ENCODE measurements around the gene NKX2-8.

Gene NKX2-8

DNA sequence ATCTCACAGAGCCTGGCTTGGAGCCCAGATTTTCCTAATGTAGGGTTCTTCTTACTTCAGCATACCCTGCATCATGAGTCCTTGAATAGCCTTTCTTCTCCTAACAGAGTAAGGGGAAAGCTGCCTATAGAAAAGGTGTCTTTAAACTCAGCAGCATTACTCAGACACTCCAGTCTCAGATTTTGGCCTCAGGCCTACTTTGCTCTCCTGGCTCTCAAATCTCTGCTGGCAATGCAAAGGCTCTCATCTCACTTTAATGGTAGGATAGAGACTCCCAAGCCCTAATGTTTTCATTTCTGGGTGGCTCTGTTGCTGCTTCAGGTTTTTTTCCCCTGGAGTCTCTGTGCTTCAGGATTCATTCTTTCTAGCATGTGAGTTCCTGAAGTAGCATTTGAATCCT lies 9.1 kb upstream of the NKX2-8 start:
- H3K27me3 ChIP-seq (ENCODE audit: control insufficient read depth, insufficient read depth, low read length) = peaks cover 33% of the 10 kb centered on the region
- no peak overlapping the region for H3K4me3 ChIP-seq (ENCODE audit: low read length)
- H3K4me1 ChIP-seq (ENCODE audit: control insufficient read depth, insufficient read depth, low read length) = no peaks in the 10 kb centered on the region
- H3K9me3 ChIP-seq (ENCODE audit: control insufficient read depth, low read length) = no peaks in the 10 kb centered on the region
- H3K36me3 ChIP-seq (ENCODE audit: control insufficient read depth, insufficient read depth, low read length) = no peaks in the 10 kb centered on the region
- no peak overlapping the region for H3K9ac ChIP-seq (ENCODE audit: low read length)

DNA sequence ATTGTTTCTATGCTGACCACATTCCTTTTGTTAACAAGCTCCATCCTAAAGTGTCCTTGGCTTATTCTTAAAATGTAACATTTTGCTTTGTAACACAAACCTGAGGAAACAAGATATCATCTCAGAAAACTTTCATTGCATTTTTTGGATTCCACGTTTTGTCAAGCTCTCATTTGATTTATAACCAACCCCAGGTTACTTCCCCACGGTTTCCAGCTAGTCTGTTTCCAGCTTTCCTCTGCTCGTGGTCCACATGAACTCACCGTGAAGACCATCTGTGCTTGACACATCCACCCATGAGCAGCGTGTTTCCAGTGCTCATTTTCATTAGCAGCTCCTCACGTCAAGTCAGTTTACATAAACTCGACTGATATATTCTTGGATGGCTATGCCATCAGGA lies 6.4 kb upstream of the NKX2-8 start:
- H3K4me1 ChIP-seq (ENCODE audit: control insufficient read depth, insufficient read depth, low read length) = no peaks in the 10 kb centered on the region
- H3K4me3 ChIP-seq (ENCODE audit: low read length) = no peak overlapping the region
- no peaks in the 10 kb centered on the region for H3K36me3 ChIP-seq (ENCODE audit: control insufficient read depth, insufficient read depth, low read length)
- no peak overlapping the region for H3K9ac ChIP-seq (ENCODE audit: low read length)
- H3K9me3 ChIP-seq (ENCODE audit: control insufficient read depth, low read length) = no peaks in the 10 kb centered on the region
- H3K27me3 ChIP-seq (ENCODE audit: control insufficient read depth, insufficient read depth, low read length) = peaks cover 49% of the 10 kb centered on the region

GRCh38 chr14:36588119-36588518 lies 5.7 kb upstream of the NKX2-8 start:
- Histone ChIP-seq H3K4me1 (ENCODE audit: control insufficient read depth, insufficient read depth, low read length) (no peaks in the 10 kb centered on the region), H3K36me3 (ENCODE audit: control insufficient read depth, insufficient read depth, low read length) (no peaks in the 10 kb centered on the region), H3K4me3 (ENCODE audit: low read length) (no peak overlapping the region), H3K9ac (ENCODE audit: low read length) (no peak overlapping the region), H3K27me3 (ENCODE audit: control insufficient read depth, insufficient read depth, low read length) (peaks cover 51% of the 10 kb centered on the region), H3K9me3 (ENCODE audit: control insufficient read depth, low read length) (no peaks in the 10 kb centered on the region)

DNA sequence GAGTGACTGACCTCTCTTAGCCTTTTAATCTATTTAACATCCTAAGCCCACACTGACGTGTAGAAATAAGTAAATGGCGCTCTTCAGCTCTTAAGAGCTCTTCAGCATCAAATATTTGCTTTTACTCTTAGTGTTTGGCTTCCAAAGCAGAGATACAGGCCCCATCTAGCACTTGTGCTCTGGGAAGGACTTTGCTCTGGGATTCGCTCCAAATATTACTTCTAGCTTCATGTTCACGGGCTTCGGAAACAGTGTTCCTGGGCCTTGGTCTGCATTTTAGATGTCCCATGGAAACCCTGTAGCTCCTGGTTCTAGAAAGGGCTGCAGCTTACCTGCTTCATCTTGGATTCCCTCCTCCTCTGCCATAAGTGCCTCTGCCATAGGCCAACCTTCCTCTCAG lies 2.7 kb upstream of the NKX2-8 start:
- no peaks in the 10 kb centered on the region for H3K9me3 ChIP-seq (ENCODE audit: control insufficient read depth, low read length)

DNA sequence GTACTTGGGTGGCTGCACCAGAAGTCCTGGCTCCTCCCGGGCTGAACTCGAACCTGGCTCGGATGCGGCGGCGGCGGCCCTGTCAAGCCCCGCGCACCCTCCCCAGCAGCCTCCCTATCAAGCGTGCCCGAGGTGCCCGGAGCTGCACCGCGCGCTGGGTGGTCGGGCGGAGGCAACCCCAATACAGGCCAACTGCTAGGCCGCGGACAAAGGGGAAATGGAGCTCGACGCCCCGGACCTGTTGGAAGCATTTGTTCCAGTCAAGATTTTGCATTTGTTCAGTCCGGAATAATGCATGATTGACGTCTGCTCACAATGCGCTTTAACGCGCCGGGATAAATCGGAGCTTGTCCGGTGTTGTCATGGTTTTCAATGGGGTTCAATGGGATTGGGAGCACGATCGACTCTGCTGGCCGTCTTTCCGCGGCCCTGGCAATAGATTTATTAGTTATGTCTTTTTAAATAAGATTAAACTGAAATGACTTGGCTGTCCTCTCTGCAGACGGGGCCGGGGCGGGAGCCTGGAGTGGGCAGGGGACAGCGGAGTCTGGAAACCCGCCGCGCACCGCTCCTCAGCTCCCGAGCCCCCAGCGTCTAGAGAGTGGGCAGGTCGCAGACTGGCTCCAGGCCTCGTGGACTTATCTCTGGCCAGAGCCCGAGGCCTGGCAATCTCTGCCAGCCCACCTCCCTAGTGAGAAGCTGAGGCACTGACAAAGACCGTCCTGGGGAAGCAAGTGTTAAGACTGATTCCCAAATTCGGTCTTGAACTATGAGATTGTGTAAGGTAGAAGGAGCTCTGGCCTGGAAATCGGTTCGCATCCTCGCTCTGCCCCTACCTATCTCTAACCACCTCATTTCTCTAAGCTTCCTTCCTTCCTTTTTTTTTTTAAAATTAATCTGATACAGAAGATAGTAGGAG lies 1.7 kb upstream of the NKX2-8 start:
- H3K4me1 ChIP-seq (ENCODE audit: control insufficient read depth, insufficient read depth, low read length) = peaks cover 4% of the 10 kb centered on the region
- peaks cover 70% of the 10 kb centered on the region for H3K27me3 ChIP-seq (ENCODE audit: control insufficient read depth, insufficient read depth, low read length)
- no peaks in the 10 kb centered on the region for H3K36me3 ChIP-seq (ENCODE audit: control insufficient read depth, insufficient read depth, low read length)
- no peak overlapping the region for H3K4me3 ChIP-seq (ENCODE audit: low read length)
- no peak overlapping the region for H3K9ac ChIP-seq (ENCODE audit: low read length)
- H3K9me3 ChIP-seq (ENCODE audit: control insufficient read depth, low read length) = no peaks in the 10 kb centered on the region

More for the DNA sequence above, 2.7 kb upstream of the NKX2-8 start:
- Histone ChIP-seq H3K27me3 (ENCODE audit: control insufficient read depth, insufficient read depth, low read length) (peaks cover 65% of the 10 kb centered on the region), H3K36me3 (ENCODE audit: control insufficient read depth, insufficient read depth, low read length) (no peaks in the 10 kb centered on the region), H3K4me3 (ENCODE audit: low read length) (no peak overlapping the region), H3K4me1 (ENCODE audit: control insufficient read depth, insufficient read depth, low read length) (peaks cover 4% of the 10 kb centered on the region), H3K9ac (ENCODE audit: low read length) (no peak overlapping the region)

GRCh38 chr14:36583242-36583892 lies 953 bp upstream of the NKX2-8 start:
- Histone ChIP-seq H3K4me1 (ENCODE audit: control insufficient read depth, insufficient read depth, low read length) (peaks cover 4% of the 10 kb centered on the region), H3K36me3 (ENCODE audit: control insufficient read depth, insufficient read depth, low read length) (no peaks in the 10 kb centered on the region), H3K9me3 (ENCODE audit: control insufficient read depth, low read length) (no peaks in the 10 kb centered on the region), H3K9ac (ENCODE audit: low read length) (no peak overlapping the region), H3K27me3 (ENCODE audit: control insufficient read depth, insufficient read depth, low read length) (peaks cover 78% of the 10 kb centered on the region), H3K4me3 (ENCODE audit: low read length) (no peak overlapping the region)

DNA sequence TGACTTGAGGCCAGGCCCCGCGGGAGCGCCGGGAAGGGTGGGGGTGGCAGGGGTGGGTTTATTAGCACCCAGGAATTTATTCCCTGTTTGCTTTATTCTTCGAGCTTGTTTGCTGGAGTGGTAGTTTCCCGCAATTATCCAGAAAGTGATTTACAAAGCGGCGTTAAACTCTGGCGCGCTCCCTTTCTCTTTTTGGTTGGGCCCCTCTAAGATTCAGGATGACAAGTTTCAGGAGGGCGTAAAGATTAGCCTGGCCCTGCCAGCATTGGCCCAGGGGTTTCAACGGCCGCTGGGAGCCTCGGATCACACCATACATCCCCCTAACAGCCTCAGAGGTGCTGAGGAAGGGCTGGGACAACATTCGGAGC lies 444 bp upstream of the NKX2-8 start:
- Histone ChIP-seq H3K9ac (ENCODE audit: low read length) (no peak overlapping the region), H3K4me3 (ENCODE audit: low read length) (no peak overlapping the region), H3K36me3 (ENCODE audit: control insufficient read depth, insufficient read depth, low read length) (no peaks in the 10 kb centered on the region), H3K9me3 (ENCODE audit: control insufficient read depth, low read length) (no peaks in the 10 kb centered on the region), H3K27me3 (ENCODE audit: control insufficient read depth, insufficient read depth, low read length) (peaks cover 82% of the 10 kb centered on the region), H3K4me1 (ENCODE audit: control insufficient read depth, insufficient read depth, low read length) (peaks cover 4% of the 10 kb centered on the region)

DNA sequence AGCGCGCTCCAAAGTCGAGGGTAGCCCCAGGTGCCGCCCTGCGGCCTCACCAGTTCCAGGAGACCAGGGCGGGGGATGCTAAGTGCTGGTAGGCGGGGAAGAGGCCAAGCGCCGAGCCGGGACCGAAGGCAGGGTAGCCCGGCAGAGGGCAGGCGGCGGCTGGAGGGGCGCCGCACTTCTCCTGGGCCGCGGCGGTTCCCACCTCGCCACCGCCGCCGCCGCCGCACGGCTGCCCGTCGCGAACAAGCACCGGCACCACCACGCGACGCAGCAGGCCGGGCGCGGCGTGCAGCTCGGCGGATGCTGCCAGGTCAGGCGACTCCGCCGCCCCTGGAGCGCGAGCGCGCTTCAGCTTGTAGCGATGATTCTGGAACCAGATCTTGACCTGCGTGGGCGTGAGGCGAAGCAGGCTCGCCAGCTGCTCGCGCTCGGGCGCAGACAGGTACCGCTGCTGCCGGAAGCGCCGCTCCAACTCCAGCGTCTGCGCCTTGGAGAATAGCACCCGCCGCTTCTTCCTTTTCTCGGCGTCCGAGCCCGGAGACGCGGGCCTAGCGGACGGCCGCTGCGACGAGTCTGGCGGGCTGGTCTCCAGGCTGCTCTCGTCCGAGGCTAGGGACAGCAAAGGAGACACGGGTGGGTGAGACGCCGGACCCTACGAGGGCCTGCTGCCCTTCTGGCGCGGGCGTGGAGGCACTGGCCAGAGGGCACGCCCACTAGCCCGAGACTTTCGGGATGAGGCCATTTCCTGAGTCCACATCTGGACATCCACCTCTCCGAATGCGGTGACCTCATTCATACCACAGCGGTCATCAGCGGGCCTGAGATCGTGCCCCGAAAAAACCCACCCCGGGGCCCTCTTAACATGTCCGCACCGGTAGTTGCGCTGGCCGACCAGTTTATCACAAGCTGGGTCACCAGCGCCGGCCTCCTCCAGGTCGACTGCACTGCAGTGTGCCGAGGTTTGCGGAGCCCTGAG lies 1.3 kb downstream of the NKX2-8 start:
- Histone ChIP-seq H3K4me1 (ENCODE audit: control insufficient read depth, insufficient read depth, low read length) (peaks cover 4% of the 10 kb centered on the region), H3K4me3 (ENCODE audit: low read length) (no peak overlapping the region), H3K36me3 (ENCODE audit: control insufficient read depth, insufficient read depth, low read length) (no peaks in the 10 kb centered on the region), H3K9ac (ENCODE audit: low read length) (no peak overlapping the region), H3K27me3 (ENCODE audit: control insufficient read depth, insufficient read depth, low read length) (peaks cover 88% of the 10 kb centered on the region), H3K9me3 (ENCODE audit: control insufficient read depth, low read length) (no peaks in the 10 kb centered on the region)

DNA sequence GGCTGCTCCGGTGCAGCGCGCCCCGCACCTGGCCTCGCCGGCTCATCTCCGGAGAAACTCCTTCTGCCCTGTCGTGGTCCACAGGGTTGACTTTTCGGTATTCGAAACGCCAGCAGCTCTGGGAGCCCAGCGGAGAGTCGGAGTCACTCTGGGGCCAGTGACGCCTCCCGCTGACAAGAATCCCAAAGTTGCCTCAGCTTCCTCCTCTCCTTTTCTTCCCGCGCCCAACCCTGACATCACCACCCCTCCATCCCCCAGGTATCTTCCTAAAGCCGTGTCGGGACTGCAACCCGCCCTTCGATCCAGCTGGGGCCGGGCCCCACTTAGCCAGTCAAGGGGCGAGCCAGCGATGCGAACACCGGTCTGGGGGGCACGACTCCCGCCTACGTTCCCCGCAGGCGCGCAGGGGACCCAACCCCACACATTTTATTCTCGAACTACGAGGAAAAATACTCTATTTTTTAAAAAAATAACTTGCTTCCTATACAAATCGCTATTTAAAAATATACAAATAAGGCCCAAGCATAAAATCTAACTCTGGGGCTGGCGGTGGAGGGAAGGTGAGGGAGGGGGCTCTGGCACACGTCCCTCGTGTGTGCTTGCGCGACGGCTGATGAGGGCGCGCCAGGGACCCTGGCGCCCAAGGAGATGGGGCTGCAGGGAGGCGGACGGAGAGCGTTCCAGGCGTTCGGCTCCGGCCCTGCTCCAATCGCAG lies 2.1 kb downstream of the NKX2-8 start:
- no peaks in the 10 kb centered on the region for H3K36me3 ChIP-seq (ENCODE audit: control insufficient read depth, insufficient read depth, low read length)
- H3K9me3 ChIP-seq (ENCODE audit: control insufficient read depth, low read length) = no peaks in the 10 kb centered on the region
- peaks cover 4% of the 10 kb centered on the region for H3K4me1 ChIP-seq (ENCODE audit: control insufficient read depth, insufficient read depth, low read length)
- H3K27me3 ChIP-seq (ENCODE audit: control insufficient read depth, insufficient read depth, low read length) = peaks cover 91% of the 10 kb centered on the region
- H3K9ac ChIP-seq (ENCODE audit: low read length) = no peak overlapping the region
- no peak overlapping the region for H3K4me3 ChIP-seq (ENCODE audit: low read length)

DNA sequence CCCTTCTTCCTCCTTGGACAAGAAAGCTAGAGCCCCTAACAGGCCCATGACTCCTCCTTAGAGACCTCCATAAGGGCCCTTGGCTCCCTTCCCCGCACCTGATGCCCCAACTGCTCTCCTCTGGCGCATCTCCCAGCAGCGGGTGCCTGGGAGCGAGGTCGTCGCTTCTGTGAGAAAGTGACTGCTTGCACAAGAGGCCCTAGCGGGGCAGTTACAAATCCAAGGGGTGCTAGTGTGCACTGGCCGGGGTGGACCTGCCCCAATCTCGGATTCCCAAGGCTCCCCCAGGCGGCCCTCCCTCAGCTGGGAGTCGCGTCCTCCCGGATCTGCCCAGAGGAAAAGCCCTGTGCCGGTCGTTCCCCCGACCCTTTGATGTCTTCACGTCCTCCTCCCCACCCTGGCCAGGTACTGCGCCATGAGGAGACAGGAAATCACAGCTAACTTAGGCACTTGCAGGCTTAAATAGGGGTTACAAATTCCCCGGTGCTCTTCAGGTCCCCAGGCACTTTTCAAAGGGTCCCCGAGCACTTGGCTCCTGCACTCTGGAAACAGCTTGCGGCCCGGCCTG lies 2.8 kb downstream of the NKX2-8 start:
- no peak overlapping the region for H3K4me3 ChIP-seq (ENCODE audit: low read length)
- peaks cover 4% of the 10 kb centered on the region for H3K4me1 ChIP-seq (ENCODE audit: control insufficient read depth, insufficient read depth, low read length)
- peaks cover 84% of the 10 kb centered on the region for H3K27me3 ChIP-seq (ENCODE audit: control insufficient read depth, insufficient read depth, low read length)
- H3K36me3 ChIP-seq (ENCODE audit: control insufficient read depth, insufficient read depth, low read length) = no peaks in the 10 kb centered on the region
- no peak overlapping the region for H3K9ac ChIP-seq (ENCODE audit: low read length)
- no peaks in the 10 kb centered on the region for H3K9me3 ChIP-seq (ENCODE audit: control insufficient read depth, low read length)

DNA sequence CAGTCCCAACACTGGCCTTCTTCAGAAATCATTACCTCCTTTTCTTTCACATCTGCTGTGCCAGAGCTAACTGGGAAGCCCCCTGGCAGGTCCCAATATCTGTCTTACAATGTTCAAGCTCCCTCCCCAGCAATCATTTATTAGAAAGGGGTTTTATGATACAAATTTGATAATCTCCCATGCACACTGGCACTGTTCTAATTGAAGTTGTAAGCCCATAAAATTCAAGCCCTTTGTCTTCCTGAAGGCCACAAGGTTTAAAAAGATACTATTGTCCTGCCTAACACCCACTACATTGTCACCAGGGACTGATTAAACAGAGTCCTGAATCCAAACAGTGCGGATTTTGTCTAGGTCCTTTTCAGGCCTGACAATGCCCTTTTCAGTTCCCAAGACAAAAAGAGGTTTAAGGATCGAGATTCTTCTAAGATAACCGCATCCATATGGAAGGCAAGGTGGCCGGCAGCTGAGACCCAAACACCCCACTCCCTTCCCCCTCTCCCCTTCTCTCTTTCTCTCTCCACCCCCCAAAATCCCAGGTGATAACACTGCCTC lies 3.3 kb downstream of the NKX2-8 start:
- Histone ChIP-seq H3K27me3 (ENCODE audit: control insufficient read depth, insufficient read depth, low read length) (peaks cover 81% of the 10 kb centered on the region), H3K4me3 (ENCODE audit: low read length) (no peak overlapping the region), H3K4me1 (ENCODE audit: control insufficient read depth, insufficient read depth, low read length) (peaks cover 4% of the 10 kb centered on the region), H3K36me3 (ENCODE audit: control insufficient read depth, insufficient read depth, low read length) (no peaks in the 10 kb centered on the region), H3K9ac (ENCODE audit: low read length) (no peak overlapping the region), H3K9me3 (ENCODE audit: control insufficient read depth, low read length) (no peaks in the 10 kb centered on the region)

Measured in mucosa of stomach (tissue), 1 donor.